Coronary artery (tissue), 2 donors: Measurements from ENCODE around the gene USP6NL.

ENCODE experiments used
- DNase-seq: peaks from one replicate; pipeline ENCODE4 v3.0.0-alpha.2; 2017; ENCODE audit warnings: low spot score
- H3K27ac ChIP-seq, 2 donors: fragments of 200-600 bp; sonication (generic); one replicate each; pipeline ENCODE4 v1.5.1; 2016 to 2019
- H3K4me3 ChIP-seq: fragments of 200-600 bp; sonication (generic); 2 replicates; pipeline ENCODE4 v1.5.1; 2016; ENCODE audit warnings: mild to moderate bottlenecking, moderate library complexity
- TF ChIP-seq, protein P1 (sequence below): fragments of 200-600 bp; sonication (generic); IDR thresholded peaks from one replicate; pipeline ENCODE4 v1.5.1; 2019; ENCODE audit warnings: antibody characterized with exemption

The USP6NL gene

GRCh38 chr10:11617233-11617632 is 5.8 kb upstream of the USP6NL start:
- Histone ChIP-seq H3K4me3 (no peak overlapping the region), H3K27ac (no peak overlapping the region)
- TF ChIP-seq, protein P1, sequence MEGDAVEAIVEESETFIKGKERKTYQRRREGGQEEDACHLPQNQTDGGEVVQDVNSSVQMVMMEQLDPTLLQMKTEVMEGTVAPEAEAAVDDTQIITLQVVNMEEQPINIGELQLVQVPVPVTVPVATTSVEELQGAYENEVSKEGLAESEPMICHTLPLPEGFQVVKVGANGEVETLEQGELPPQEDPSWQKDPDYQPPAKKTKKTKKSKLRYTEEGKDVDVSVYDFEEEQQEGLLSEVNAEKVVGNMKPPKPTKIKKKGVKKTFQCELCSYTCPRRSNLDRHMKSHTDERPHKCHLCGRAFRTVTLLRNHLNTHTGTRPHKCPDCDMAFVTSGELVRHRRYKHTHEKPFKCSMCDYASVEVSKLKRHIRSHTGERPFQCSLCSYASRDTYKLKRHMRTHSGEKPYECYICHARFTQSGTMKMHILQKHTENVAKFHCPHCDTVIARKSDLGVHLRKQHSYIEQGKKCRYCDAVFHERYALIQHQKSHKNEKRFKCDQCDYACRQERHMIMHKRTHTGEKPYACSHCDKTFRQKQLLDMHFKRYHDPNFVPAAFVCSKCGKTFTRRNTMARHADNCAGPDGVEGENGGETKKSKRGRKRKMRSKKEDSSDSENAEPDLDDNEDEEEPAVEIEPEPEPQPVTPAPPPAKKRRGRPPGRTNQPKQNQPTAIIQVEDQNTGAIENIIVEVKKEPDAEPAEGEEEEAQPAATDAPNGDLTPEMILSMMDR: no peak
- no peak for DNase-seq

GRCh38 chr10:11616021-11616420 is 4.6 kb upstream of the USP6NL start:
- TF ChIP-seq, protein P1: no peak
- no peak overlapping the region for H3K27ac ChIP-seq
- H3K4me3 ChIP-seq: no peak overlapping the region
- DNase-seq: no peak

- H3K27ac ChIP-seq: no peak overlapping the region
- DNase-seq: no peak
- H3K4me3 ChIP-seq: no peak overlapping the region
- TF ChIP-seq, protein P1: no peak
These were observed 3.9 kb upstream of the USP6NL start for GRCh38 chr10:11615396-11615795.

DNA sequence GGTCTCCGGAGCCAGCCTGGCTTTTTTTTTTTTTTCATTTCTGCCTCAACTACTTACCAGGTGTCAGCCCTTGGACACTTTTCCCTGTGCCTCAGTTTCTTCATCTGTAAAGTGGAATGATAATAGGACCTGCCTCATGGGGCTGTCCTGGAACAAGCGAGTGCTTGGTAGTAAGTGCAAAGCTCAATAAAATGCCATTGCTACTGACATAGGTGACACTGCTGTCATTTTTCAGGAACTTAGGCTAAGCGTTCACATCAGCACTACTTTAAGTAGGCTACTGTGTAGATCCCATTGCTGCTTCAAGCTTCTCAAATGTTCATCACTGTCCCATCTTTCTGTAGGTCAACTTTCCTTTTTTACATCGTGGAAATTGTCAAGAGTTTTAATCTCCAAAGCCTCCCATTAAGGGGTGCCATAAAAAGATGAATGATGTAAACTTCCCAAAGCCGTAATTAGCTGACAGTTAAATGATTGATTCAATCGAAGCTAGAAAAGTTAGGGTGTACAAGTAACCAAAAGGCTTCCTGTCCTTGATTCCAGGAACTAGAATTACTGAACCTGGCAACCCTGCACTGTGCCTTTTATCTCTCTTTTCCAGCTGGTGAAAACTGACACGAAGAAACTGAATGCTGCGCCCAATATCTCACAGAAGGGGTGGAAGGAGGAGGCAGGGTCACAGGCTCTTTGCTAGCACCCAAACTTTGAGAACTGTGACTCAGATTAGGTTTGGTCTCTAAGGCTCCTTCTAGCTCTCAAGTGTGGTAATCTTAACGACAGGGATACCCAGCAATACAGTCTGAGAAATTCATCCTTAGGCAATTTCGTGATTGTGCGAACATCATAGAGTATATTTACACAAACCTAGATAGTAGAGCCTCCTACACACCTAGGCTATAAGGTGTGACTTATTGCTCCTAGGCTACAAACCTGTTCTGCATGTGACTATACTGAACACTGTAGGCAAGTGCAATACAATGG is 861 bp upstream of the USP6NL start:
- Histone ChIP-seq H3K27ac (peak overlapping the region; percentile 93 to 94), H3K4me3 (peak overlapping the region; percentile 95)
- TF ChIP-seq, protein P1: no peak
- no peak for DNase-seq

GRCh38 chr10:11610826-11611247 is 613 bp downstream of the USP6NL start:
- DNase-seq: peak; percentile 77
- H3K27ac ChIP-seq: peak overlapping the region; percentile 93 to 94
- TF ChIP-seq, protein P1: no peak
- peak overlapping the region; percentile 95 for H3K4me3 ChIP-seq

GRCh38 chr10:11610166-11610825 is 1.2 kb downstream of the USP6NL start:
- TF ChIP-seq, protein P1: no peak
- H3K4me3 ChIP-seq: peak overlapping the region; percentile 95
- H3K27ac ChIP-seq: peak overlapping the region; percentile 93 to 94
- DNase-seq: no peak
